Karpas-422 (cell line): Measurements from ENCODE around the gene ANKRD13B. TPM values are rescaled to one million over a fixed set of nuclear protein-coding genes. Genes with fewer than 3 reads are reported as not detected.

Source experiments
- DNase-seq: peaks from one replicate; pipeline ENCODE4 v3.0.0-alpha.2; 2015
- H2AFZ ChIP-seq: fragments of 200-600 bp; sonication (generic); 2 replicates; pipeline ENCODE4 v1.6.1; 2014; ENCODE audit warnings: antibody characterized with exemption, low read length, mixed read lengths
- H3K27ac ChIP-seq: fragments of 200-600 bp; sonication (generic); 2 replicates; pipeline ENCODE4 v1.5.1; 2014; ENCODE audit warnings: mild to moderate bottlenecking, low read length, moderate library complexity
- H3K27me3 ChIP-seq: fragments of 200-600 bp; sonication (generic); 2 replicates; pipeline ENCODE4 v1.6.1; 2014; ENCODE audit warnings: low read length, mixed read lengths
- H3K36me3 ChIP-seq: fragments of 200-600 bp; sonication (generic); 2 replicates; pipeline ENCODE4 v1.6.1; 2014; ENCODE audit warnings: low read length, mixed read lengths; ENCODE audit not compliant: insufficient read depth
- H3K4me1 ChIP-seq: fragments of 200-600 bp; sonication (generic); 2 replicates; pipeline ENCODE4 v1.6.1; 2014; ENCODE audit warnings: mild to moderate bottlenecking, low read length, mixed read lengths
- H3K4me2 ChIP-seq: fragments of 200-600 bp; sonication (generic); 2 replicates; pipeline ENCODE4 v1.6.1; 2014; ENCODE audit warnings: low read length, low read depth, mild to moderate bottlenecking; ENCODE audit not compliant: poor library complexity, severe bottlenecking
- H3K4me3 ChIP-seq: fragments of 200-600 bp; sonication (generic); 2 replicates; pipeline ENCODE4 v1.5.1; 2014; ENCODE audit warnings: mild to moderate bottlenecking, antibody characterized with exemption, low read length, mixed read lengths
- H3K79me2 ChIP-seq: fragments of 200-600 bp; sonication (generic); 2 replicates; pipeline ENCODE4 v1.6.1; 2014; ENCODE audit warnings: mild to moderate bottlenecking, low read length, mixed read lengths
- H3K9ac ChIP-seq: fragments of 200-600 bp; sonication (generic); 2 replicates; pipeline ENCODE4 v1.6.0; 2014; ENCODE audit warnings: low read length
- H3K9me2 ChIP-seq: fragments of 200-600 bp; sonication (generic), shearing (Covaris generic); replicated peaks from 2 replicates; pipeline ENCODE4 v1.6.0; 2014; ENCODE audit warnings: mild to moderate bottlenecking, low read length, moderate library complexity; ENCODE audit not compliant: insufficient read depth
- H3K9me3 ChIP-seq: fragments of 300-700, 200-600 bp; sonication (generic); 2 replicates; pipeline ENCODE4 v1.6.1; 2014; ENCODE audit warnings: low read length, mixed read lengths
- H4K20me1 ChIP-seq: fragments of 200-600 bp; sonication (generic); 2 replicates; pipeline ENCODE4 v1.6.1; 2014; ENCODE audit warnings: mild to moderate bottlenecking, antibody characterized with exemption, low read length, low read depth; ENCODE audit not compliant: insufficient read depth
- total RNA-seq: library from RNA; depleted of rRNA; stranded (reverse); fragments of >200 nt; shearing (Covaris generic); gene quantifications from 2 replicates; pipeline ENCODE4 v1.2.3, GENCODE V29; 2014; ENCODE audit warnings: low replicate concordance

The ANKRD13B gene
- total RNA-seq, 1 experiment from 2014 or later, result 3.5 TPM

DNA sequence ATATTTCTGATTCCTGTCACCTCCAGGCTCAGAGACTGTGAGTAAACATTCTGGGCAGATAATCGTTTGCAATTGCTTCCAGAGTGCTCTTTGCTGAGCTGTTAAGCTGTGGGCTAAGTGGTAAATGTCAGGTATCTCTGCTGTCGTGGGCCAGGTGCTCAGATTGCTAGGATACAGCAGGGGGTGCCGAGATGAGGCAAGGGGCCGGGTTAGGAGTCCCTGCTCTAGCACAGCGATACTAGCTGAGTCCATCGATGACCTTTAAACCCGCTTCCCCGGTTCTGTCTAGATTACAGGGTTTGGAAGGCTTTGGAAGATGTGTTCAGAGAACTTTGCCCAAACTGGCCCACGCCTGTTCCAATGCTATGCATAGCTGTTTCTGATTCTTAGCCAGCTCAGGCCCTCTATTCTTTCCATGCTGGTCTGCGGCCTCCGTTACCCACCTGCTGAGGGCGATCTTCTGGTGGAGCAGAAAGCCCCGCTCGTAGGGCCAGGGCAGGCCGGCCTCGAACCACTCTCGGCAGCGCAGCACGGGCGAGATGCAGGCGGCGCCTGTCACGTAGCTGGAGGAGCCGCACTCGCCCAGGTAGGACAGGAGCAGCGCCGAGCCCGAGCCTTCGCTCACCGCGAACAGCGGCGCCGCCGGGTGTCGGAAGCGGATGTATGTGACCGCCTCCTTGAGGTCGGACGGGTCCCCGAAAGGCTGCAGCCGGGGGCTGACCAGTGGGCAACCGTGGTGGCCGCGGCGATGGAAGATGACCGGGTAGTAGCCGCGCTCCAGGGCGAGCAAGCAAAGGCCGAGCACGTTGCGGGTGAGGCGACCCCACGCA lies 27.1 kb upstream of the ANKRD13B start:
- peak overlapping the region; percentile 4; the same call in 1 of the 2 replicates for H2AFZ ChIP-seq
- H4K20me1 ChIP-seq, result peaks cover 10% of the 10 kb centered on the region; the same call in 1 of the 2 replicates
- no peaks in the 10 kb centered on the region for H3K27me3 ChIP-seq
- H3K4me3 ChIP-seq, result peak overlapping the region; percentile 86
- H3K9ac ChIP-seq, result peak overlapping the region; percentile 89
- peaks cover 16% of the 10 kb centered on the region; the same call in 1 of the 2 replicates for H3K36me3 ChIP-seq
- H3K79me2 ChIP-seq, result peaks cover 37% of the 10 kb centered on the region
- peak overlapping the region; percentile 87 for H3K4me2 ChIP-seq
- DNase-seq, result peak; percentile 86
- no peaks in the 10 kb centered on the region for H3K9me3 ChIP-seq
- peak overlapping the region; percentile 58; the same call in 1 of the 2 replicates for H3K27ac ChIP-seq
- H3K4me1 ChIP-seq, result peaks cover 37% of the 10 kb centered on the region
- H3K9me2 ChIP-seq, result no peaks in the 10 kb centered on the region

DNA sequence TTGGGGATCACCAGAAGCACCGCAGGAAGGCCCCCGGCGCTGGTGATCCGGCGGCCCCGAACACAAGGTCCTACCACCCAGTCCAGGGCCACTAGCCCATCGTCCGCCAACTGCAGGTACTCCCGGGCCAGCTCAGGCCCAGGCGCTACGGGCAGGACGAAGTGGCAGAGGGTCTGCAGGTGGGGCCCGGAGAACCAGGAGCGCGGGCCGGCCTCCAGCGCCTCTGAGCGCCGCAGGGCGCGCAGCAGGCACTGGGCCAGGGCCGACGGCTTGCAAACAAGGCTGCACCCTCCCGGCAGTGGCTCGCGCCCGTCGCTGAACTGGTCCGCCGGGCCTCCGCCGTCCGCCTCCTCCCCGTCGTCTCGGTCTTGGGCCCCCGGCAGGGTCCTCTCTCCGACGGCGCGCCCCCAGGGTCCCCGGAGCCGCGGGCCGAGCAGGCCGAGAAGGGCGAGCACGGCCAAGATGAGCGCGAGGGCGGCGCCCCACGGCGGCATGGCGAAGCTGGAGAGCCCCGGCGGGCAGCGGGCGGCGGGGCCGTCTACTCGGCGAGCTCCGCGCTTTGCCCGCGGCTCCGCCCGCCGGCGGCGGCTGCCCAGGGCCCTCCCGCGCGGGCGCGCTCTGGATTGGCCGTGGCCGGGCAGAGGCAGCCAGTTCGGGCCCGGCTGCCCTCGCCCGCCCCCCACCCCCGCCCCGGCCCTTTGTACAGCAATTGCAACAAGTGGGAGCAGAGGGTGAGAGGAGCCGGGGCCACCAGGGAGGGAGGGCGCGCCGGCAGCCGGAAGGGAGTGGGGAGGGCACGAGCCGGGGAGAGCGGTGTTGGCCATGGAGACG lies 26.2 kb upstream of the ANKRD13B start, which contains the start of gene ABHD15:
Gene ABHD15 (minus strand): TSS at position 565 of the 831 bp plus-strand sequence. CDS start 71 bp downstream, at position 494.
- peaks cover 30% of the 10 kb centered on the region for H3K4me1 ChIP-seq
- DNase-seq, result peak; percentile 91
- H3K9ac ChIP-seq, result peak within 1 kb of the TSS; percentile 89

GRCh38 chr17:29567304-29567553 lies 25.7 kb upstream of the ANKRD13B start:
- Histone ChIP-seq H2AFZ (peak overlapping the region; percentile 55), H3K4me1 (peaks cover 30% of the 10 kb centered on the region), H3K9me2 (no peaks in the 10 kb centered on the region), H3K27me3 (no peaks in the 10 kb centered on the region), H3K27ac (peak overlapping the region; percentile 89), H3K79me2 (peaks cover 32% of the 10 kb centered on the region), H3K36me3 (peaks cover 4% of the 10 kb centered on the region; the same call in 1 of the 2 replicates), H4K20me1 (peaks cover 10% of the 10 kb centered on the region; the same call in 1 of the 2 replicates), H3K9ac (peak overlapping the region; percentile 89), H3K4me2 (peak overlapping the region; percentile 87), H3K4me3 (peak overlapping the region; percentile 86), H3K9me3 (no peaks in the 10 kb centered on the region)
- DNase-seq, result no peak

More for the DNA sequence above, 26.2 kb upstream of the ANKRD13B start, which contains the start of gene ABHD15:
- H3K79me2 ChIP-seq, result peaks cover 37% of the 10 kb centered on the region
- H3K36me3 ChIP-seq, result peaks cover 9% of the 10 kb centered on the region; the same call in 1 of the 2 replicates
- H3K9me2 ChIP-seq, result no peaks in the 10 kb centered on the region
- H3K4me3 ChIP-seq, result peak within 1 kb of the TSS; percentile 86
- no peaks in the 10 kb centered on the region for H3K27me3 ChIP-seq
- H4K20me1 ChIP-seq, result peaks cover 10% of the 10 kb centered on the region; the same call in 1 of the 2 replicates
- no peaks in the 10 kb centered on the region for H3K9me3 ChIP-seq
- peak within 1 kb of the TSS; percentile 89 for H3K27ac ChIP-seq
- peak within 1 kb of the TSS; percentile 55 for H2AFZ ChIP-seq
- H3K4me2 ChIP-seq, result peak within 1 kb of the TSS; percentile 87

DNA sequence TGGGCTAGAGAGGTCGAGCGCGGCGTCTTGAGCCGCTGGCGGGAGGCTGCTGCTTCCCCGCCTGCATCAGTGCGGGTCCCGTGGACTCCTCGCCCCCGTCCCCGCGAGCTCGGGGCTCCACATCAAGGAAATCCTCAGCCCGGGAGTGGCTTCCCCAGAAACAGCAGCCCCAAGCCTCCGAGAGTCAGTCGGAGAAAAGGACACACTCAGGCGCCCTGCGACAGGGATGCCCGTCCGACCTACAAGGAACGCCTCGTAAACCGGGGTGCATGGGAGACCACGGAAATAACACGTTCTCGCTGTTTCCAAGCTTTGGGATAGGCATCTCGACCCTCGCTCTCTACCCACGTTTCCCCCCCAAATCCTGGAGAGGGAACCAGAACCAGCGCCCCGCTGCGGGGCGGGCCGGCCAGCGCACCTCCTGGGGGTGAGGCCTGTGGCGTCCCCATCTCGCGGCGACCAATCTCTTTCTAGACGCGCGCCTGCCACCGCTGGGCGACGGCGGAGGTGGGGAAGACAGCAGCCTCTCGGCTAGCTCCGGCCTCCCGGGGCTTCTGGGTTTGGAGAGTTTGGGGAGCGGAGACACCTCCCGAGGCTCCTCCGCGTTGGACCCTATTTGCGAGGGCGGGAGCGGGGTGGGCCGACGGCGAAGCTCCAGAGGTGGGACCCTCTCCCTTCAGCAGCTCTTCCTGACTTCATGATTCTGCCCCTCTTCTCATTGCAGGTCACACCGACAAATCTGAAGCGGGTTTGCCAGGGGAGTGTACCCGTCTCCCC lies 25.2 kb upstream of the ANKRD13B start:
- Histone ChIP-seq H3K79me2 (peaks cover 31% of the 10 kb centered on the region), H3K9me2 (no peaks in the 10 kb centered on the region), H3K4me1 (peaks cover 30% of the 10 kb centered on the region), H3K27ac (peak overlapping the region; percentile 89), H3K4me2 (peak overlapping the region; percentile 87), H3K27me3 (no peaks in the 10 kb centered on the region), H3K4me3 (peak overlapping the region; percentile 86), H3K36me3 (peaks cover 4% of the 10 kb centered on the region; the same call in 1 of the 2 replicates), H3K9me3 (no peaks in the 10 kb centered on the region), H4K20me1 (peaks cover 10% of the 10 kb centered on the region; the same call in 1 of the 2 replicates), H2AFZ (peak overlapping the region; percentile 55; the same call in 1 of the 2 replicates), H3K9ac (peak overlapping the region; percentile 89)
- peak; percentile 93 for DNase-seq

DNA sequence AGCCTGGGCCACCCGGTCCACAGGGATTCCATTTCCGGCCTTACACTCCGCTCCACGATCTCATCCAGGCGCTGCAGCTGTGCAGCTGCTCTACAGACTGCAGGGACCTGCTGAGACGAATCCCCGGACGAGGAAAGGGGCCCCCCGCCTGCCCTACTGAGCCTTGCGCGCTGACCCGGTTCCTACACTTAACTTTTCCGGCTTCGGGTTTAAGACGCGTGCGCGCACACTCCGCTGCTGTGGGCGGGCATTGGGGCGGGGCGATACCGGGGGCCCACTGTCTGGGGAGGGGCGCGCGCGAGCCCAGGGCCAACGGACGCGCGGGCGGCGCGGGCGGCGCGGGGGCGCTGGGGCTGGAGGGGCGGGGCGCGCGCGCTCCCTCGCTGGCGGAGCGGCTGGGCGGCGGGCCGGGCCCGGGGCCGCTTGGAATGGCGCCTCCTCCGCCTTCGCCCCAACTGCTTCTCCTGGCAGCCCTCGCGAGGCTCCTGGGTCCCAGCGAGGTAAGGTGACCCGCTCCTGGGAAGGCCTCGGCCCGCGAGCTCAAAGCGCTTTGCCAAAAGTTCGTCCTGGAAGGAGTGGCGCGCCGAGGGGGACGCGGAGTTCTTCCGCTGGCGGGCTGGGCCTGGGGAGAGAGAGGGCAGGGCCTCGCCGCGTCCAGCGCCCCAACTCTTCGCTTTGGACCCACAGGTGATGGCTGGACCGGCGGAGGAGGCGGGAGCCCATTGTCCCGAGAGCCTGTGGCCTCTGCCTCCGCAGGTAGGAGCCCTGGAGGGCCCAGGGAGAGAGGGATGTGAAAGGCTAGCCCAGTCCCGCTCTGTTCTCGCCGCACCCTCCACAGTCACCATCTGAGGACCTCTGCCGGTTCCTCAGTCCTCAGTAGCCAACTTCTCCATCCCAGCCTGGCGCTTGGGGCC lies 24.3 kb upstream of the ANKRD13B start, which contains the start of gene TP53I13:
Gene TP53I13 (plus strand): TSS at position 371 of the 914 bp plus-strand sequence. CDS start 58 bp downstream, at position 429.
- Histone ChIP-seq H3K4me1 (peaks cover 30% of the 10 kb centered on the region), H3K9ac (peak within 1 kb of the TSS; percentile 90)

DNA sequence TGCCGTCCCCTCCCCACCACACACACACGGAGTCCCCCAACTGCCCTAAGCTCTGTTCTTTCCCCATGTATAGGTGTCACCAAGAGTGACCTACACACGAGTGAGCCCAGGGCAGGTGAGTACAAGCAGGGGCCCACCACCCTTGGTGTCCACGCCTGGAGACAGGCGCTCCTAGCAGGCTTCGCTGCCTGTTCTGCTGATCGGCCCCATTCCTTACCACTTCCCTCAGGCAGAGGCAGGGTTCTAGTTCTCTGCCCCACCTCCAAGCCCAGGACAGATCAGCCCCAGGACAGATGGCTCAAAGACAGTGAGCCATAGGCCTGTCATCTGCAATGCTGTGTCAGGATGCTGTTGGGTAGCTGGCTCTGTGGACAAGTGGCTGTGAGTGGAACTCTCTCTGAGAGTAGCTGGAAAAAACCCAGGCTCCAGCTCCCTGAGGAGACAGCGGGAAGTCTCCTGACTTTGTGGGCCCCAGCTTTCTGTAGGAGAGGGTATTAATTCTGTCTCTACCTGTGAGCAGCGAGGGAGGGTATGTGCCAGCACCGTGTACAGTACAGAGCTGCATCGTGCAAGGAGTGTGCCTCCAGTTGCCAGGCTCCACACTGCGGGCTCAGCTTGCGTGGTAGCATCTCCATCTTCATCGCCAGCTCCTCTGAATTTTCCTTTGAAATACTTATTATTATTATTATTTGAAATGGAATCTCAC lies 23.5 kb upstream of the ANKRD13B start:
- H3K9me2 ChIP-seq, result no peaks in the 10 kb centered on the region
- no peaks in the 10 kb centered on the region for H3K27me3 ChIP-seq
- peaks cover 2% of the 10 kb centered on the region; the same call in 1 of the 2 replicates for H3K36me3 ChIP-seq
- H3K27ac ChIP-seq, result peak overlapping the region; percentile 62; the same call in 1 of the 2 replicates
- no peaks in the 10 kb centered on the region for H3K9me3 ChIP-seq
- H3K9ac ChIP-seq, result peak overlapping the region; percentile 90
- peaks cover 22% of the 10 kb centered on the region for H3K79me2 ChIP-seq
- peak overlapping the region; percentile 93 for H3K4me3 ChIP-seq
- peaks cover 4% of the 10 kb centered on the region; the same call in 1 of the 2 replicates for H4K20me1 ChIP-seq
- no peak overlapping the region for H2AFZ ChIP-seq
- H3K4me1 ChIP-seq, result peaks cover 23% of the 10 kb centered on the region
- no peak for DNase-seq
- H3K4me2 ChIP-seq, result peak overlapping the region; percentile 76

More for the DNA sequence above, 24.3 kb upstream of the ANKRD13B start, which contains the start of gene TP53I13:
- peak within 1 kb of the TSS; percentile 93 for H3K4me3 ChIP-seq
- peak within 1 kb of the TSS; percentile 89 for H3K27ac ChIP-seq
- DNase-seq, result peak; percentile 97
- H3K36me3 ChIP-seq, result peaks cover 4% of the 10 kb centered on the region; the same call in 1 of the 2 replicates
- peaks cover 10% of the 10 kb centered on the region; the same call in 1 of the 2 replicates for H4K20me1 ChIP-seq
- peaks cover 28% of the 10 kb centered on the region for H3K79me2 ChIP-seq
- H2AFZ ChIP-seq, result peak within 1 kb of the TSS; percentile 79; the same call in 1 of the 2 replicates
- no peaks in the 10 kb centered on the region for H3K9me3 ChIP-seq
- H3K4me2 ChIP-seq, result peak within 1 kb of the TSS; percentile 87
- no peaks in the 10 kb centered on the region for H3K27me3 ChIP-seq
- H3K9me2 ChIP-seq, result no peaks in the 10 kb centered on the region
